Parathyroid adenoma (tissue), 2 donors: ENCODE results near the gene STIL.
A peak's percentile ranks its signal among the peaks of the same experiment; 100 is the strongest.

Source experiments
- H2AFZ ChIP-seq: fragments of 300-600 bp; sonication (generic); one replicate; pipeline ENCODE4 v1.7.0; 2017; ENCODE audit warnings: antibody characterized with exemption, mild to moderate bottlenecking
- H3K27ac ChIP-seq: fragments of 300-600 bp; sonication (generic); one replicate; pipeline ENCODE4 v1.7.0; 2017
- H3K27me3 ChIP-seq: fragments of 300-600 bp; sonication (generic); one replicate; pipeline ENCODE4 v1.7.0; 2017; ENCODE audit warnings: low read length; ENCODE audit not compliant: control insufficient read depth, insufficient read depth
- H3K36me3 ChIP-seq: fragments of 300-600 bp; sonication (generic); one replicate; pipeline ENCODE4 v1.7.0; 2017; ENCODE audit warnings: low read length; ENCODE audit not compliant: control insufficient read depth, insufficient read depth
- H3K4me1 ChIP-seq: fragments of 300-600 bp; sonication (generic); one replicate; pipeline ENCODE4 v1.7.0; 2017; ENCODE audit warnings: control low read depth
- H3K4me2 ChIP-seq: fragments of 300-600 bp; sonication (generic); one replicate; pipeline ENCODE4 v1.7.0; 2017; ENCODE audit warnings: low read length
- H3K4me3 ChIP-seq: fragments of 300-600 bp; sonication (generic); one replicate; pipeline ENCODE4 v1.7.0; 2017; ENCODE audit warnings: low read depth, low read length
- H3K79me2 ChIP-seq: fragments of 300-600 bp; sonication (generic); one replicate; pipeline ENCODE4 v1.7.0; 2017; ENCODE audit warnings: control low read depth
- H3K9ac ChIP-seq: fragments of 300-600 bp; sonication (generic); one replicate; pipeline ENCODE4 v1.7.0; 2017; ENCODE audit warnings: mild to moderate bottlenecking
- H3K9me3 ChIP-seq: fragments of 300-600 bp; sonication (generic); one replicate; pipeline ENCODE4 v1.7.0; 2017; ENCODE audit warnings: low read length; ENCODE audit not compliant: control insufficient read depth
- TF ChIP-seq, protein P1 (sequence below): fragments of 300-600 bp; sonication (generic); IDR thresholded peaks from one replicate; pipeline ENCODE4 v1.7.0; 2017; ENCODE audit warnings: antibody characterized with exemption, mild to moderate bottlenecking
- donor health status: primary hyperparathyroidism.

The STIL gene

DNA sequence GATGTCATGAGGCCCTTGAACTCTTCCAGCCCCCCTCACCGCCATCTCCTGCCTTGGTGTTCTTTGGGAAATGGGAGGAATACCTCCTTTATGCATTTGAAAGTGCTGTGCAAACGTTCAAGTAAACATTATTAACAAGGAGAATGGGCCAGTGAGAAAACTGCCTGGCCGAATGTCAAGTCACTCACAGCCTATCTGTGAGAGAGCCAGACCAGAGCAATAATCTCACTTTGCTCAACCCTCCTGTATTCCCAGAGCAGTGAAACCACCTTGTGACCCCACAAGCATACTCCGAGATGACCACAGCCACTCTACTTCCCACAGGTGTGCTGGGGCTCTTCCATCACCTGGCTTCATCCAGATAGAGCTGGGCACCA lies 87.1 kb downstream of the STIL start:
- Histone ChIP-seq H3K9ac (no peak overlapping the region), H3K79me2 (no peaks in the 10 kb centered on the region), H3K4me3 (no peak overlapping the region), H2AFZ (no peak overlapping the region), H3K4me2 (no peak overlapping the region), H3K36me3 (no peaks in the 10 kb centered on the region), H3K27ac (no peak overlapping the region), H3K9me3 (no peaks in the 10 kb centered on the region), H3K4me1 (no peaks in the 10 kb centered on the region), H3K27me3 (peaks cover 14% of the 10 kb centered on the region)
- TF ChIP-seq, protein P1, sequence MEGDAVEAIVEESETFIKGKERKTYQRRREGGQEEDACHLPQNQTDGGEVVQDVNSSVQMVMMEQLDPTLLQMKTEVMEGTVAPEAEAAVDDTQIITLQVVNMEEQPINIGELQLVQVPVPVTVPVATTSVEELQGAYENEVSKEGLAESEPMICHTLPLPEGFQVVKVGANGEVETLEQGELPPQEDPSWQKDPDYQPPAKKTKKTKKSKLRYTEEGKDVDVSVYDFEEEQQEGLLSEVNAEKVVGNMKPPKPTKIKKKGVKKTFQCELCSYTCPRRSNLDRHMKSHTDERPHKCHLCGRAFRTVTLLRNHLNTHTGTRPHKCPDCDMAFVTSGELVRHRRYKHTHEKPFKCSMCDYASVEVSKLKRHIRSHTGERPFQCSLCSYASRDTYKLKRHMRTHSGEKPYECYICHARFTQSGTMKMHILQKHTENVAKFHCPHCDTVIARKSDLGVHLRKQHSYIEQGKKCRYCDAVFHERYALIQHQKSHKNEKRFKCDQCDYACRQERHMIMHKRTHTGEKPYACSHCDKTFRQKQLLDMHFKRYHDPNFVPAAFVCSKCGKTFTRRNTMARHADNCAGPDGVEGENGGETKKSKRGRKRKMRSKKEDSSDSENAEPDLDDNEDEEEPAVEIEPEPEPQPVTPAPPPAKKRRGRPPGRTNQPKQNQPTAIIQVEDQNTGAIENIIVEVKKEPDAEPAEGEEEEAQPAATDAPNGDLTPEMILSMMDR: no peak

DNA sequence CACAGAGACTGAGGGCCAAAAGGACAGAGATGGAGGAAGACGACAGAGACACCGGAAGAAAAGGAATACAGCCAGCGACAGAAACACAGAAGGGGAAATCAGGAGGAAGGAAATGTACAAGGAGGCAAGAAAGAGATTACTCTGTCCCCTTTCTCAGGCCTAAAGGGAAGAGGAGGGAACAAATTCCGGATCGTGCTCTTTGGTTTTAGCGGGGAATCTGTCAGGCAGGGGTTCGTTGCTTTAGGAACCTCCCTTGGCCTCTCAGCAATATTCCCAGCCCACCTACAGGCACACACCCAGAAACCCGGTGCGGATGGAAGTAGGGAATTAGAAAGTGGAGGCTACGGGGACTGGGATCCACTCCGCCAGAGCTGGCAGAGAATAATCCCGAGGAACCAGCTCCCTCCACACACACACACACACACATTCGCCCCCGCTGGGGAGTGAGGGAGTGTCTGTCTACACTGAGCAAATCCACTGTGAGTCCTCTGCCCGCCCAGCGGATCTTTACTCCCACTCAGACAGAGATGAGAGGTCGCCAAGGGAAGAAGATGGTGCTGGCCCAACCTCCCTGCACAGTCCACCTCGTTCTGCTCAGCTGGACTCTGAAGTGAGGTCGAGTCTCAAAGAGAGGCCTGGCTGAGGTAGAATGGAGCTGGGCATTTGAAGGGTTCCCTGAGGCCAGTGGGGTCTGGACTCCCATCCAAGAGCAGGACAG lies 87.7 kb downstream of the STIL start:
- H2AFZ ChIP-seq: no peak overlapping the region
- H3K4me1 ChIP-seq: no peaks in the 10 kb centered on the region
- no peaks in the 10 kb centered on the region for H3K36me3 ChIP-seq
- no peak overlapping the region for H3K4me3 ChIP-seq
- H3K27me3 ChIP-seq: peaks cover 10% of the 10 kb centered on the region
- peak overlapping the region; percentile 28 for H3K4me2 ChIP-seq
- TF ChIP-seq, protein P1: no peak
- no peaks in the 10 kb centered on the region for H3K79me2 ChIP-seq
- H3K9ac ChIP-seq: no peak overlapping the region
- no peaks in the 10 kb centered on the region for H3K9me3 ChIP-seq
- H3K27ac ChIP-seq: no peak overlapping the region

DNA sequence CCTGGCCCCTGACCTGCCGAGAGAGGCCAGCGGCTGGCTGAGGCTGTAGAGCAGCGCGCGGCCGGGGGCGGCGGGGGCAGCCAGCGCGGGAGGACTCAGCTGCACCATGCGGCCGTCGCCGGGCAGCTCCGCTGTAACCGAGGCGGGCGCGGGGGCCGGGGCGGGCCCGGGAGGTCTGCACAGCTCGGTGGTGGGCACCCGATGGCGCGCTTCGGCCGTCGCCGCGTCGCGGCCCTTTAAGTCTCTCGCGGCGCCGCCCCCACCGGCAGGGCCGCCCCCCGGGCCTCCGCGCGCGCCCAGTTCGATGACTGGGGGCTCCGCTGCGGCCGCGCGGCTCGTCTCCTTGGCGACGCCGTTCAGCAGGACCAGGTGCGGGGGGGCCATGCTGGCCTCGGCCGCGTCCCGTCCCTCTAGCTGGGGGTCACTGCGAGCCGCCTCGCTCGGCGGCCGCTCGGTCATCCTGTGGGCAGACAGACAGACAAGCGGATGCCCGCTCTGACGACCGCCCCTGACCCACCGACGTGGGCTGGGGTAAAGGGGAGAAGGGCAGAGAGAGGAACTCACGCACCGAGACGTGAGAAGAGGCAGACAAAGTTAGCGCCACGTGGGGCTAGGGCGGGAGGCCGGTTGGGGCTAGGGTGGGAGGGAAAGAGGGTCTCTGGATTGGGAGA lies 88.4 kb downstream of the STIL start:
- no peaks in the 10 kb centered on the region for H3K9me3 ChIP-seq
- peak overlapping the region; percentile 41 for H3K4me2 ChIP-seq
- no peak overlapping the region for H2AFZ ChIP-seq
- TF ChIP-seq, protein P1: no peak
- H3K27ac ChIP-seq: no peak overlapping the region
- H3K9ac ChIP-seq: no peak overlapping the region
- no peaks in the 10 kb centered on the region for H3K4me1 ChIP-seq
- H3K36me3 ChIP-seq: no peaks in the 10 kb centered on the region
- no peaks in the 10 kb centered on the region for H3K79me2 ChIP-seq
- H3K4me3 ChIP-seq: no peak overlapping the region
- H3K27me3 ChIP-seq: peaks cover 5% of the 10 kb centered on the region

DNA sequence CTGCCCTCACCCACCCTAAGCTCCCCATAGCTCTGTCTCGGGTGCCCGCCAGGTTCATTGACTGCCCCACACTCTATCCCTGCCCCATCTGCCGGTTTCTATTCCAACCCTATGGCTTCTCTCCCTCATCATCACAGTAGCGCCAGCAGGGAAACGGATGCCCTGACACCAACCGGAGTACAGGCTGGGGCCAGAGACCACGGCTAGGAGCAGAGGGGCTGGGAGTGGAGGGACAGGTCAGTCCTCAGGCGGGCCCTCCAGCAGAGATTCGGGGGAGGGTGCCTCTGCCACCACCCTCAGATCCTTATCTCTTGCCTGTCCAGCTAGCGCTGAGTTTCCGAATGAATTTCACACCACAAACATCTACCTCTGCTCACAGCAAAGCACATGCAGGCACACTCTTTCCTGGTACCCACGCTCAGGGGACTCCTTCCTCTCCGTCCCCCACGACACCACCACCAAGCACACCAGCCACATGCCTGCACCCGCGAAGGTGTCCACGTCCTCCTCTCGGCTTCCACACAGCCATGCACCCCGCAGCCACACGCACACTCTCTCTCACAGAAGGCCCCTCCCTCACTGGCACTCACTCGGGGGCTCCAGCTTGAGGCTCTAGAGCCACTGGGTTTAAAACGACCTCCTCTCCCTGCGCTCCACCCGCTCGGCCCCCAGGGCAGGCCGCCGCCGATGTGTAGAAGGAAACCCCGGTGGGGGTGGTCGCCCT lies 89.1 kb downstream of the STIL start:
- Histone ChIP-seq H3K4me3 (no peak overlapping the region), H3K4me2 (no peak overlapping the region), H3K9me3 (no peaks in the 10 kb centered on the region), H3K79me2 (no peaks in the 10 kb centered on the region), H2AFZ (no peak overlapping the region), H3K9ac (no peak overlapping the region), H3K4me1 (no peaks in the 10 kb centered on the region), H3K27me3 (no peaks in the 10 kb centered on the region), H3K27ac (no peak overlapping the region), H3K36me3 (no peaks in the 10 kb centered on the region)
- TF ChIP-seq, protein P1: no peak
